ENCODE results near the gene KCTD8. TPM values are rescaled to one million over a fixed set of nuclear protein-coding genes. Genes with fewer than 3 reads are reported as not detected.

The KCTD8 gene
- total RNA-seq (2022; extraction: Qiagen RNA extraction), result not detected in 5 replicates

DNA sequence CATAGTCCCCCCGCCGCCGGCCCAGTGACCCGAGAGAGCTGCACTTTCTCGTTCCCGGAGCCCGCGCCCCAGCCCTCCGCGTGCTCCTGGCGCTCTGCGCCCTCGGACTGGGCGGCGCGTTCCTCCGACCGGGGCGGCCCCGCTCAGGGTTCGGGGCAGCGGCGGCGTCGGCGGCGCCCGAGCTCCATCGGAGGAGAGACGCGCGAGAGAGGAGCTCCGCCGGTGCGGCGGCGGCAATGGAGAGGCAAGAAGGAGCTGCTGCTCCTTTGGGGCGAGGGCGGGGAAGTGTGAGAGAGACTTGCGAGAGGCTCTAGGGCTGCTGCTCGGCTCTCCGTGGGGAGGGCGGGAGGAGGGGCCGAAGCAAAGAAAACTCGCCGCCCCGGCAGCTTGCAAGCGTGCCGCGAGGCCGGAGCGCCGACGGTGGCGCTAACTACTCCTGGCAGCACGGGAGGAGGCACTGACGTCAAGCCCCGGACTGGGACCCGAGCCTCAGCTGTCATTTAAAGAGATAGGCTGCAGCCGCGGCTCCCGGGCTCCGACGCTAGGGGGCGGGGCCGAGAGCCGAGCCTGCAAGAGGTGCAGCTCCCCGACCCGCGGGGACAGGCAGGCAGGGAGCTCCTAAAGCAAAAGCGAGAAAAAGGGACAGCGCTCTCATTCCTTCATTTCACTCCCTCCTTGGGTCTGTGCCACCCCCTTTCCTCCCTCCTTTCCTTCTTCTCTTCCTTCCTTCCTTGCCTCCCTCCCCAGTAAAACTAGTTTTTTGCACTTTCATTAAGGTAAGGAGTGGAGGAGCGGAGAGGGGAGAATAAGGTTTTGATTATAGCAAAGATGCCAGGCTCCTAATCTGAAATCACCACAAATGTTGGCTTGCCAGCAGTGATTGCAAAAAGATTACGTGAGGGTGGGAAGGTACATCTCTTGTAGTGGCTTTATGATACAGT lies at the start of gene KCTD8:
Gene KCTD8 (minus strand): TSS at position 289 of the 941 bp plus-strand sequence.

Other genes starting within 250 kb of the KCTD8 start
- 0.21 TPM in 1 of 5 replicates, not detected in the others for gene YIPF7, start 202.8 kb upstream of the KCTD8 start, total RNA-seq (2022; extraction: Qiagen RNA extraction)
- gene GUF1, start 229.6 kb upstream of the KCTD8 start, total RNA-seq (2022; extraction: Qiagen RNA extraction), result 9.2 to 10.3 TPM (median 9.3 TPM) in 5 replicates

All from A549 treated with CORT108297 at 1 μM for 4 hours (cell line).